ENCODE measurements around the gene IARS2.
"Not testable (repeated sequence)": the region's sequence is repeated elsewhere in the genome, so short reads cannot be mapped to it uniquely, and the experiment has no call there.

IARS2 gene

GRCh38 chr1:220094016-220094911, at the start of gene IARS2:
TSS of gene IARS2 (plus strand) at chr1:220094132. CDS start at chr1:220094217, 85 bp downstream.
- DNase-seq (ENCODE audit: low read depth in 4 of 4, low spot score in 1 of 4), result peak; percentile 84 to 89 (median 88)

DNA sequence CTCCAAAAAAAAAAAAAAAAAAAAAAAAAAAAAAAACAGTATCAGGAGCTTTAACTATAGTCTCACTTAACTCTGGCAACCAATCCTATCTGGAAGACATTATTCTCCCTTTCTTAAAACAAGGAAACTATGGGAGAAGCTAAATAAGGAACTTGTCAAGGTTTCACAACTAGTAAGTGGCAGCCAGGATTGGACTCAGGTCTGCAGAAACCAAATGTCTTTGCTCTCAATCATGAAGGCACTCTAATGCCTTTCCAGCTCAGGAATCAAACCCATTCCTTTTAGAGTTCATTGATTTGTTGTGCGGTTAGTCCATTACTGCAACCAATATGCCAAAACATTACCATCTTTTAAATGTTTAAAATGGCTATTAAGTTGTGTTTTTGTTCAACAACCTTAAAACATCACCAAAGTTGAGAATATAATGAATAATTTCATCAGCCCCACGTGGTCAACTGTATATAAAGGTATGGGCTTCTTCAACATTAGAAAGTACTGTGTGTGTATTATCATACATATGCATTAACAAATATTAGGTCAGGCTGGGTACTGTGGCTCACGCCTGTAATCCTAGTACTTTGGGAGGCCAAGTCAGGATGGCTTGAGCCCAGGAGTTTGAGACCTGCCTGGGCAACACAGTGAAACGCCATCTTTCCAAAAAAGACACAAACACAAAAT, 49.1 kb upstream of the IARS2 start:
- no peak for DNase-seq (ENCODE audit: low read depth in 4 of 4, low spot score in 1 of 4)

- DNase-seq (ENCODE audit: low read depth in 4 of 4, low spot score in 1 of 4), result no peak
These were observed 48.4 kb upstream of the IARS2 start for GRCh38 chr1:220045356-220046051.

GRCh38 chr1:220046052-220046930, 47.6 kb upstream of the IARS2 start, which contains the start of gene EPRS1:
TSS of gene EPRS1 (minus strand) at chr1:220046505. CDS start at chr1:220046388, 117 bp downstream.
- DNase-seq (ENCODE audit: low read depth in 4 of 4, low spot score in 1 of 4), result peak; percentile 71 to 88 (median 83)

GRCh38 chr1:220056374-220056773, 37.6 kb upstream of the IARS2 start:
- DNase-seq (ENCODE audit: low read depth in 4 of 4, low spot score in 1 of 4), result no peak

DNA sequence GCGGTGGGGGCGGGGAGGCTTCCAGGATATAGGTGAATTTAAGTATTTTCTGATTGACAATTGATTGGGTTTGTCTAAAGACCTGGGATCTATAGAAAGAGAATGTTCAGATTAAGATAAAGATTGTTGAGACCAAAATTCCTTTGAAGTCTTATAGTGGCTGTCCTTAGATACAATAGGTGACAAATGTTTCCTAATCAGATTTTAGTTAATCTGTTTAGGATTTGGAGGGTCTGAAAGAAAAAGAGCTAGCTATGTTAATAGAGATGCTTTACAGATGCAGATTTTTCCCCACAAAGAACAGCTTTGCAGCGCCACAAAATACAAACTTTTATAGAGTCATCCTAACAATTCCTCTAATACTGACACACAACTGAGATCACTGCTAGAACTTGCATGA, 33.1 kb upstream of the IARS2 start:
- no peak for DNase-seq (ENCODE audit: low read depth in 4 of 4, low spot score in 1 of 4)

DNA sequence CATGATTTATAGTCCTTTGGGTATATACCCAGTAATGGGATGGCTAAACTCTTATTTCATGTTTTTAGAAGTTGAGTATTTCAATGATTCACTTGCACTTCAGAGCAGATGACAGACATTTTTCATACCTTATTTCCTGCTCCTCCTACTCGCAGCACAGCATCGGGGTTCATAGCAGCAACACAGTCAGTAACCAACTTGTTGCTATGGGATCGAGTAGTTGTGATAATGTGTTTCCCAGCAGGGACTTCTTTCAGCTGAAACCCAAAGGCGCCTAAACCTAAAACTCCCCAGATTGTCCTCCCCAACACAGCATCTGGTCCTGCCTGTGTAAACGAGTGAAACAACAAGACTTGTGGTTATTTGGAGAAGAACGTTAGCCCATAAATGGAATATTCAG, 31.3 kb upstream of the IARS2 start:
- no peak for DNase-seq (ENCODE audit: low read depth in 4 of 4, low spot score in 1 of 4)

GRCh38 chr1:220067269-220068204, 26.4 kb upstream of the IARS2 start:
- DNase-seq (ENCODE audit: low read depth in 4 of 4, low spot score in 1 of 4), result no peak

DNA sequence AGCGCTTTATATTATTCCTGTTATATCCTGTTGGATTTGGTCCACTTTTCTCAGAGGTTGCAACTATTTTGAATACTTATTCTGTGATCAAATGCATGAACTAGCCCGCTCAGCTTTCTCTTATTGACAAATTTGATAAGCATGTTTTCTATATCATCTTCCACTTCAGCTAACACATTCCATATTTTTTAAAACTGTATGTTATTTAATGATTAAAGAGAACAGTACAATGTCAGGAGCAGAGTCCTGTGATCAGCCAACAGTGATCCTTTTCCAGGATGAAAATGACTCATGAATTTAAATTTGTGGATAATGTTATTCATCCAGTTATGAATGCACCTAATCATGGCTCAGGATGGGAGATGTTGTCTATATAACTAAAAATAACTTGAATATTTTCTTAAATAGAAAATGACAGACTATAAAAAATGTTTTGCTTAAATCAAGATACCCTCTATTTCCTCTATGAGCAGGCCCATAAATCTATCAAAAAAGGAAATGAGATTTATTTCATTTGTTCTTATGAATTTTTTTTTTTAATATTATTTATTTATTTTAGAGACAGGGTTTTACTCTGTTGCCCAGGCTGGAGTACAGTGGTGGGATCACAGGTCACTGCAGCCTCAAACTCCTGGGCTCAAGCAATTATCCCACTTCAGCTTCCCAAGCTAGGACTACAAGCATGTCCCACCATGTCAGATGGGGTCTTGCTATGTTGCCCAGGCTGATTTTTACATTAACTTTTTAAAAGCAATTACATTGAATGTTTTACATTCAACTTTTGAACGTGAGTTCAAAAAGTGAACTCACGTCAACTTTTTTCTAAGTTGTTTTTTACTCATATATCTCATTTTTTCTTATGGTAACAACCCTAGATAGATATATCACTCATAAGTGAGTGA, 16.8 kb upstream of the IARS2 start:
- DNase-seq (ENCODE audit: low read depth in 4 of 4, low spot score in 1 of 4), result no peak

DNA sequence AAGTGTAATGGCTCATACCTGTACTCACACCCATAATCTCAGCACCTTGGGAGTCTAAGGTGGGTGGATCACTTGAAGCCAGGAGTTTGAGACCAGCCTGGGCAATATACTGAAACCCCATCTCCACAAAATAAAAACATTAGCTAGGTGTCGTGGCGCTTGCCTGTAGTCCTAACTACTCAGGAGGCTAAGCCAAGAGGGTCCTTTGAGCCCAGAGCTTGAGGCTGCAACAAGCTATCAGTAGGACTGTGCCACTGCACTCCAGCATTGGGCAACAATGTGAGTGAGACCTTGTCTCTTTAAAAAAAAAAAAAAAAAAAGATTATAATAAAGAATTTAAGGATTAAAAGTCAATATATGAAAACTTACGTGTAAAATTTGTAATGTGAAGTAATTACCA, 16.0 kb upstream of the IARS2 start:
- DNase-seq (ENCODE audit: low read depth in 4 of 4, low spot score in 1 of 4), result no peak

GRCh38 chr1:220084460-220084859, 9.5 kb upstream of the IARS2 start:
- no peak for DNase-seq (ENCODE audit: low read depth in 4 of 4, low spot score in 1 of 4)

- not testable (repeated sequence) for DNase-seq (ENCODE audit: low read depth in 4 of 4, low spot score in 1 of 4)
These were observed 7.7 kb upstream of the IARS2 start for GRCh38 chr1:220086261-220086686.

- DNase-seq (ENCODE audit: low read depth in 4 of 4, low spot score in 1 of 4), result peak; percentile 96 to 99 (median 97)
These were observed 4.0 kb upstream of the IARS2 start, which contains the start of gene BPNT1 for GRCh38 chr1:220089650-220090556. TSS of gene BPNT1 (minus strand) at chr1:220089788. CDS start at chr1:220079846, 9,942 bp downstream.

DNA sequence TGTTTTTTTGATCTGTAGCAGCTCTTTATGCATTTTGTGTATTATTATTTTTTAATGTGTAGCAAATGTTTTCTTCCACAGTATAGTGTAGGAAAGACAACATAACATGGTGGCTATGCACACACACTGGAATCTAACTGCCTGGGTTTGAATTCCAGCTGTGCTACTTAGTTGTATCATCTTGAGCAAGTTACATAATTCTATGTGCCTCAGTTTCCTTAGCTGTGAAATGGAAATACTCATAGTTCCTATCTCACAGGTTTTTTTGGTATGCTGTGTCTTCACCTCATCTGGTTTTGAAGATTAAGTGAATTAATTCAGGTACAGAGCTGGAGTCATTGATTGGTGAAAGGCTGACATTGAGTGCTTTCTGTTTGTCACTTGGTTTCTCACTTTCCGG, 1.2 kb upstream of the IARS2 start:
- no peak for DNase-seq (ENCODE audit: low read depth in 4 of 4, low spot score in 1 of 4)

GRCh38 chr1:220093361-220094015, 444 bp upstream of the IARS2 start:
- DNase-seq (ENCODE audit: low read depth in 4 of 4, low spot score in 1 of 4), result no peak

DNA sequence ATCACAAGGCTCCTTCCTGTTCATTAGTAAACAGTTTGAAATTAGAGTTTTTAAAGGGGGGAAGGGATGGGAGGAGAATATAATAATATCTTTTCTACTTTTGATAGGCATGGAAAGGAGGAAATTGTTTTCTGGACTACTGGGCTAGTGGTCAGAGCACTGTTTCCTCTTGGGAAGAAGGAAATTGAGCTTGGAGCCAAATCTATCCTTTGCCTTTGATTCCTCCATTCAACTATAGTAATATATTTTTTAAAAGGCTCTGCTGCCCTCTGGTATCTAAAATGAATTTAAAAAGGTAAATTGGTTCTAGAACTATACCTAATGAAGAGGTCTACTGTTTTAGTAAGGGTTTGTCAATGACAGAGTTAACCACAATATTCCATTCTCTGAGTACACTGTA, 5.9 kb downstream of the IARS2 start:
- no peak for DNase-seq (ENCODE audit: low read depth in 4 of 4, low spot score in 1 of 4)

DNA sequence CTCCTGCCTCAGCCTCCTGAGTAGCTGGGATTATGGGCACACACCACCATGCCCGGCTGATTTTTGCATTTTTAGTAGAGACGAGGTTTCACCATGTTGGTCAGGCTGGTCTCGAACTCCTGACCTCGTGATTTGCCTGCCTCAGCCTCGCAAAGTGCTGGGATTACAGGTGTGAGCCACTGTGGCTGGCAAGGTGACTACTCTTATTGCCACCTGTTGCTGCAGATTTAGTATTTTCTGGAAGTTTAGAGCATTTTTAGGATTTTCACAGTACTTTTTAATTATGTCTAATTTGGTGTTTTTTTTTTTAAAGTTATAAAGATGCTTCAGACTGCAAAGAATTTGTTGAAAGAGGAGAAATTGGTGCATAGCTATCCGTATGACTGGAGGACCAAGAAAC, 16.5 kb downstream of the IARS2 start:
- DNase-seq (ENCODE audit: low read depth in 4 of 4, low spot score in 1 of 4), result not testable (repeated sequence)

All from stimulated activated CD4-positive, alpha-beta T cell treated with anti-CD3 and anti-CD28 coated beads, Interleukin-1b, Interleukin-23, amount 100 ng/mL, for 24 hours (primary cell).